Aorta (tissue), 5 donors: ENCODE measurements around the gene KIAA0930. TPM values are rescaled to one million over a fixed set of nuclear protein-coding genes. Genes with fewer than 3 reads are reported as not detected.
A peak's percentile ranks its signal among the peaks of the same experiment; 100 is the strongest.

Source experiments
- ATAC-seq: fragments of 200-7000 bp; cut with Tn5 transposase; one replicate; pipeline ENCODE4 v1.9.1; 2022; ENCODE audit warnings: moderate library complexity; ENCODE audit not compliant: low FRiP score
- DNase-seq, 2 donors: peaks; one replicate each; pipeline ENCODE4 v3.0.0-alpha.2; 2020
- H3K27ac ChIP-seq, 2 donors: one replicate each; pipeline ENCODE4 v1.5.1; 2013; ENCODE audit warnings: low read length in 2 of 2, mild to moderate bottlenecking in 2 of 2, moderate library complexity in 2 of 2, control low read depth in 1 of 2, inconsistent platforms in 1 of 2, low read depth in 1 of 2
- H3K27me3 ChIP-seq, 2 donors: one replicate each; pipeline ENCODE4 v1.6.1; 2013; ENCODE audit warnings: control low read depth in 1 of 2, low read length in 1 of 2, mild to moderate bottlenecking in 1 of 2, moderate library complexity in 1 of 2; ENCODE audit not compliant: insufficient read depth in 2 of 2, control insufficient read depth in 1 of 2
- H3K36me3 ChIP-seq, 2 donors: one replicate each; pipeline ENCODE4 v1.6.1; 2013; ENCODE audit warnings: control low read depth in 1 of 2, low read length in 1 of 2, mild to moderate bottlenecking in 1 of 2; ENCODE audit not compliant: insufficient read depth in 2 of 2, control insufficient read depth in 1 of 2
- H3K4me1 ChIP-seq, 2 donors: one replicate each; pipeline ENCODE4 v1.6.1; 2013; ENCODE audit warnings: low read length in 2 of 2, control low read depth in 1 of 2, mild to moderate bottlenecking in 1 of 2, moderate library complexity in 1 of 2; ENCODE audit not compliant: insufficient read depth in 2 of 2, control insufficient read depth in 1 of 2
- H3K4me3 ChIP-seq, 2 donors: one replicate each; pipeline ENCODE4 v1.5.1; 2013; ENCODE audit warnings: low read length in 2 of 2, control low read depth in 1 of 2, mild to moderate bottlenecking in 1 of 2
- H3K9me3 ChIP-seq: one replicate; pipeline ENCODE4 v1.6.1; 2013; ENCODE audit warnings: mild to moderate bottlenecking, low read length; ENCODE audit not compliant: control insufficient read depth
- WGBS, 2 donors: extraction: QIAGEN DNeasy Blood & Tissue Kit; methylation state at CpG; one replicate each; pipeline ENCODE4 v1.1.7; 2013; 5-methylcytosine and 5-hydroxymethylcytosine counted together
- intact Hi-C, 2 donors: fragments of 100-400 bp; cut with DNase I; formaldehyde crosslinking; loops; one replicate each; pipeline versions ENCODE4 v1.14.2 to v1.15.0; 2022
- polyA plus RNA-seq, 2 donors: library from polyadenylated mRNA; stranded (reverse); fragments of 200-250 nt; gene quantifications; one replicate each; pipeline ENCODE4 v1.2.3, GENCODE V29; 2013
- total RNA-seq, 2 donors: library from RNA; stranded (reverse); fragmentation: NEBNext Ultra II Directional; extraction: Animal tissue kit (Norgen Biotek cat#: 25700); gene quantifications; one replicate each; pipeline ENCODE4 v1.2.1, GENCODE V29; 2021
- donor health status: healthy with polysubstance abuse.
- donor health status: Bipolar disorder and iron deficiency.
- donor health status: DM: no; HTN: no; CAD: no.
- donor health status: DM: no; HTN: no; CAD: no.
- donor health status: DM: yes; HTN: yes; CAD: no.

The KIAA0930 gene
- total and polyA plus RNA-seq, 4 donors = 36.6 to 101 (median 65.3) TPM

- 32 to 44% methylated on average over 26 to 29 of the region's 29 CpGs for WGBS, 2 donors
- Histone ChIP-seq H3K9me3 (no peaks in the 10 kb centered on the region), H3K27me3 (no peaks in the 10 kb centered on the region), H3K36me3 (no peaks in the 10 kb centered on the region), H3K4me3 (no peak overlapping the region), H3K4me1 (no peaks in the 10 kb centered on the region), H3K27ac (no peak overlapping the region)
- DNase-seq (peak; percentile 55 to 79), ATAC-seq (no peak)
- intact Hi-C loops = no loop called here
These were observed 31.5 kb downstream of the KIAA0930 start for GRCh38 chr22:45208993-45209838.

GRCh38 chr22:45208696-45208992 is 32.0 kb downstream of the KIAA0930 start:
- 36 to 81% methylated on average over 10 of the region's 10 CpGs for WGBS, 2 donors
- Histone ChIP-seq H3K4me3 (no peak overlapping the region), H3K27ac (no peak overlapping the region), H3K36me3 (no peaks in the 10 kb centered on the region), H3K27me3 (no peaks in the 10 kb centered on the region), H3K9me3 (no peaks in the 10 kb centered on the region), H3K4me1 (no peaks in the 10 kb centered on the region)
- DNase-seq (no peak), ATAC-seq (no peak)
- intact Hi-C loops = no loop called here

GRCh38 chr22:45207981-45208664 is 32.6 kb downstream of the KIAA0930 start:
- no peaks in the 10 kb centered on the region for H3K4me1 ChIP-seq
- H3K27me3 ChIP-seq = no peaks in the 10 kb centered on the region
- intact Hi-C loops = no loop called here
- H3K36me3 ChIP-seq = peaks cover 0 to 3% of the 10 kb centered on the region in 2 donors
- no peaks in the 10 kb centered on the region for H3K9me3 ChIP-seq
- no peak overlapping the region for H3K27ac ChIP-seq
- peak; percentile 40 to 61 for DNase-seq
- no peak overlapping the region for H3K4me3 ChIP-seq
- ATAC-seq = no peak
- 77 to 79% methylated on average over 24 of the region's 24 CpGs for WGBS, 2 donors

- DNase-seq (peak in 1 of 2 donors; percentile 36), ATAC-seq (no peak)
- Histone ChIP-seq H3K4me3 (no peak overlapping the region), H3K27me3 (no peaks in the 10 kb centered on the region), H3K27ac (no peak overlapping the region), H3K9me3 (no peaks in the 10 kb centered on the region), H3K36me3 (peaks cover 0 to 5% of the 10 kb centered on the region in 2 donors), H3K4me1 (no peaks in the 10 kb centered on the region)
- 96 to 97% methylated on average over 13 of the region's 13 CpGs for WGBS, 2 donors
- intact Hi-C loops = no loop called here
These were observed 33.2 kb downstream of the KIAA0930 start for GRCh38 chr22:45207533-45207932.

- ATAC-seq (no peak), DNase-seq (no peak)
- no peak overlapping the region for H3K4me3 ChIP-seq
- no peaks in the 10 kb centered on the region for H3K27me3 ChIP-seq
- intact Hi-C loops = no loop called here
- 89 to 99% methylated on average over 6 of the region's 6 CpGs for WGBS, 2 donors
- H3K9me3 ChIP-seq = no peaks in the 10 kb centered on the region
- no peaks in the 10 kb centered on the region for H3K4me1 ChIP-seq
- no peak overlapping the region for H3K27ac ChIP-seq
- peaks cover 0 to 9% of the 10 kb centered on the region in 2 donors for H3K36me3 ChIP-seq
These were observed 34.5 kb downstream of the KIAA0930 start for GRCh38 chr22:45206233-45206632.

- ATAC-seq (no peak), DNase-seq (peak in 1 of 2 donors; percentile 30)
- Histone ChIP-seq H3K27me3 (no peaks in the 10 kb centered on the region), H3K36me3 (peaks cover 0 to 10% of the 10 kb centered on the region in 2 donors), H3K4me3 (no peak overlapping the region), H3K4me1 (no peaks in the 10 kb centered on the region), H3K9me3 (no peaks in the 10 kb centered on the region), H3K27ac (no peak overlapping the region)
- intact Hi-C loops = no loop called here
- WGBS, 2 donors = 90 to 91% methylated on average over 20 of the region's 20 CpGs
These were observed 35.3 kb downstream of the KIAA0930 start for GRCh38 chr22:45205276-45205925.

GRCh38 chr22:45204819-45205218 is 35.9 kb downstream of the KIAA0930 start:
- ATAC-seq = no peak
- H3K36me3 ChIP-seq = peaks cover 0 to 10% of the 10 kb centered on the region in 2 donors
- intact Hi-C loops = no loop called here
- 92% methylated on average over 14 of the region's 14 CpGs for WGBS, 2 donors
- no peak overlapping the region for H3K27ac ChIP-seq
- DNase-seq = peak in 1 of 2 donors; percentile 33
- H3K9me3 ChIP-seq = no peaks in the 10 kb centered on the region
- H3K27me3 ChIP-seq = no peaks in the 10 kb centered on the region
- no peaks in the 10 kb centered on the region for H3K4me1 ChIP-seq
- no peak overlapping the region for H3K4me3 ChIP-seq

- Histone ChIP-seq H3K27ac (no peak overlapping the region), H3K27me3 (no peaks in the 10 kb centered on the region), H3K4me1 (no peaks in the 10 kb centered on the region), H3K9me3 (no peaks in the 10 kb centered on the region), H3K36me3 (peaks cover 0 to 10% of the 10 kb centered on the region in 2 donors), H3K4me3 (no peak overlapping the region)
- ATAC-seq = no peak
- intact Hi-C loops = no loop called here
- peak in 1 of 2 donors; percentile 64 for DNase-seq
- WGBS, 2 donors = 82 to 86% methylated on average over 13 of the region's 13 CpGs
These were observed 36.5 kb downstream of the KIAA0930 start for GRCh38 chr22:45204241-45204640.
